ENCODE measurements around the gene FNDC5.

- TF ChIP-seq CTCF (IDR thresholded peaks at IDR 0.05; ENCODE audit: insufficient read depth, low read length, poor library complexity, severe bottlenecking) (no peak), EZH2phosphoT487 (conservative IDR thresholded peaks at IDR 0.05; ENCODE audit: low read length) (no peak)
Observed at GRCh38 chr1:32918179-32918578, 47.5 kb upstream of the FNDC5 start.

All from SU-DHL-6 (cell line).